SU-DHL-6 (cell line): Measurements from ENCODE around the gene SLX4IP.

ENCODE experiments used
- H2AFZ ChIP-seq: fragments of 200-600 bp; sonication (generic); 2 replicates; pipeline ENCODE4 v1.6.1; 2014; ENCODE audit warnings: low read depth, mild to moderate bottlenecking, moderate library complexity, mixed read lengths, antibody characterized with exemption, low read length; ENCODE audit not compliant: severe bottlenecking
- H3F3A ChIP-seq: fragments of 200-600 bp; shearing (Covaris generic); 2 replicates; pipeline ENCODE4 v1.6.0; 2016; ENCODE audit warnings: antibody characterized with exemption, mild to moderate bottlenecking; ENCODE audit not compliant: insufficient read depth
- H3K27ac ChIP-seq: fragments of 200-600 bp; sonication (generic); 2 replicates; pipeline ENCODE4 v1.5.1; 2016; ENCODE audit warnings: low read depth, mild to moderate bottlenecking, low read length, moderate library complexity, mixed read lengths
- H3K27me3 ChIP-seq: fragments of 200-600 bp; sonication (generic), shearing (Covaris generic); 2 replicates; pipeline ENCODE4 v1.6.0; 2014; ENCODE audit warnings: mild to moderate bottlenecking, low read length
- H3K36me3 ChIP-seq: fragments of 200-600 bp; sonication (generic); 2 replicates; pipeline ENCODE4 v1.6.1; 2014; ENCODE audit warnings: mild to moderate bottlenecking, low read length, mixed read lengths
- H3K4me2 ChIP-seq: fragments of 300-600, 200-600 bp; shearing (Covaris generic), sonication (generic); 2 replicates; pipeline ENCODE4 v1.6.0; 2014; ENCODE audit warnings: low read length, low read depth, mild to moderate bottlenecking; ENCODE audit not compliant: poor library complexity, severe bottlenecking
- H3K4me3 ChIP-seq: fragments of 200-600 bp; sonication (generic); 2 replicates; pipeline ENCODE4 v1.5.1; 2014; ENCODE audit warnings: antibody characterized with exemption, low read length, mild to moderate bottlenecking, mixed read lengths; ENCODE audit not compliant: insufficient read depth, poor library complexity, severe bottlenecking
- H3K79me2 ChIP-seq: fragments of 200-600 bp; sonication (generic); 2 replicates; pipeline ENCODE4 v1.6.1; 2014; ENCODE audit warnings: mild to moderate bottlenecking, low read length, moderate library complexity; ENCODE audit not compliant: insufficient read depth
- H3K9ac ChIP-seq: fragments of 200-600 bp; sonication (generic); 2 replicates; pipeline ENCODE4 v1.7.0; 2014; ENCODE audit warnings: mild to moderate bottlenecking, low read length
- H3K9me2 ChIP-seq: fragments of 200-600 bp; sonication (generic); replicated peaks from 2 replicates; pipeline ENCODE4 v1.6.1; 2014; ENCODE audit warnings: low read length; ENCODE audit not compliant: insufficient read depth
- H3K9me3 ChIP-seq: fragments of 200-600 bp; sonication (generic); 2 replicates; pipeline ENCODE4 v1.6.1; 2014; ENCODE audit warnings: low read length, mixed read lengths; ENCODE audit not compliant: insufficient read depth
- H4K20me1 ChIP-seq: fragments of 200-600 bp; sonication (generic); 2 replicates; pipeline ENCODE4 v1.6.1; 2014; ENCODE audit warnings: low read depth, mild to moderate bottlenecking, antibody characterized with exemption, low read length, moderate library complexity, mixed read lengths
- EZH2phosphoT487 ChIP-seq: fragments of 200-600 bp; sonication (generic), shearing (Covaris generic); conservative IDR thresholded peaks from 2 replicates; pipeline ENCODE4 v1.6.1; 2018; ENCODE audit warnings: mild to moderate bottlenecking, antibody characterized with exemption, low read length, moderate library complexity, mixed read lengths
- TF ChIP-seq, protein P1 (sequence below): fragments of 200-600 bp; sonication (generic); IDR thresholded peaks from one replicate; pipeline ENCODE4 v1.5.1; 2017; ENCODE audit warnings: antibody characterized with exemption, mild to moderate bottlenecking, low read length, moderate library complexity; ENCODE audit not compliant: insufficient read depth, poor library complexity, severe bottlenecking

The SLX4IP gene

DNA sequence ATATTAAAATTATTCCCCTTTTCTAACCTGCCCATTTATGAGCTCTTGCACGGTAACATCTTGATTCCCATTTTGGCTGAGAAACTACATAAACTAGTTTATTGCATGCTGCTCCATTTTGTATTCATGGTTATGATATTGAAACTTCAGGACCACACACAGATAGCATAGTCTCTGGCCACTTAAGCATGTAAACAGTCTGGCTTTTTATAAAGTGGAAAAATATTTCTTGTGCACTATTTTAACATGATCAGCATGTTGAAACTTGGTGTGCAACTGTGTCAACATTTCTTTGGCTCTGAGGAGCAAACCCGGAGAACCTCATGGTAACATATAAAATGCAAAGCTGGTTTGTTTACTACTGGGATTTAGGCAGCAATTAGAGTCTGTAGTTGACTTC lies 70.7 kb downstream of the SLX4IP start:
- Histone ChIP-seq H3K9me3 (no peaks in the 10 kb centered on the region), H3K4me2 (no peak overlapping the region), H4K20me1 (no peaks in the 10 kb centered on the region; the same call in 1 of the 2 replicates), H3K79me2 (peaks cover 9% of the 10 kb centered on the region; the same call in 1 of the 2 replicates), H3F3A (no peaks in the 10 kb centered on the region), H3K4me3 (no peak overlapping the region), H3K36me3 (no peaks in the 10 kb centered on the region), H2AFZ (no peak overlapping the region), H3K27me3 (no peaks in the 10 kb centered on the region), H3K27ac (no peak overlapping the region), H3K9ac (no peak overlapping the region), H3K9me2 (no peaks in the 10 kb centered on the region)
- no peak for TF ChIP-seq EZH2phosphoT487
- TF ChIP-seq, protein P1, sequence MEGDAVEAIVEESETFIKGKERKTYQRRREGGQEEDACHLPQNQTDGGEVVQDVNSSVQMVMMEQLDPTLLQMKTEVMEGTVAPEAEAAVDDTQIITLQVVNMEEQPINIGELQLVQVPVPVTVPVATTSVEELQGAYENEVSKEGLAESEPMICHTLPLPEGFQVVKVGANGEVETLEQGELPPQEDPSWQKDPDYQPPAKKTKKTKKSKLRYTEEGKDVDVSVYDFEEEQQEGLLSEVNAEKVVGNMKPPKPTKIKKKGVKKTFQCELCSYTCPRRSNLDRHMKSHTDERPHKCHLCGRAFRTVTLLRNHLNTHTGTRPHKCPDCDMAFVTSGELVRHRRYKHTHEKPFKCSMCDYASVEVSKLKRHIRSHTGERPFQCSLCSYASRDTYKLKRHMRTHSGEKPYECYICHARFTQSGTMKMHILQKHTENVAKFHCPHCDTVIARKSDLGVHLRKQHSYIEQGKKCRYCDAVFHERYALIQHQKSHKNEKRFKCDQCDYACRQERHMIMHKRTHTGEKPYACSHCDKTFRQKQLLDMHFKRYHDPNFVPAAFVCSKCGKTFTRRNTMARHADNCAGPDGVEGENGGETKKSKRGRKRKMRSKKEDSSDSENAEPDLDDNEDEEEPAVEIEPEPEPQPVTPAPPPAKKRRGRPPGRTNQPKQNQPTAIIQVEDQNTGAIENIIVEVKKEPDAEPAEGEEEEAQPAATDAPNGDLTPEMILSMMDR: no peak

GRCh38 chr20:10507052-10507451 lies 71.9 kb downstream of the SLX4IP start:
- H3K36me3 ChIP-seq: no peaks in the 10 kb centered on the region
- H3K9me3 ChIP-seq: no peaks in the 10 kb centered on the region
- H3K79me2 ChIP-seq: peaks cover 9% of the 10 kb centered on the region; the same call in 1 of the 2 replicates
- no peak overlapping the region for H2AFZ ChIP-seq
- H3F3A ChIP-seq: no peaks in the 10 kb centered on the region
- H3K9ac ChIP-seq: no peak overlapping the region
- H4K20me1 ChIP-seq: no peaks in the 10 kb centered on the region; the same call in none of the 2 replicates
- no peak overlapping the region for H3K27ac ChIP-seq
- H3K9me2 ChIP-seq: no peaks in the 10 kb centered on the region
- no peaks in the 10 kb centered on the region for H3K27me3 ChIP-seq
- H3K4me2 ChIP-seq: no peak overlapping the region
- TF ChIP-seq, protein P1: no peak
- TF ChIP-seq EZH2phosphoT487: no peak
- no peak overlapping the region for H3K4me3 ChIP-seq

- Histone ChIP-seq H3K27me3 (no peaks in the 10 kb centered on the region), H3K4me2 (no peak overlapping the region), H3K79me2 (peaks cover 1% of the 10 kb centered on the region; the same call in 1 of the 2 replicates), H3K27ac (no peak overlapping the region), H3K9me2 (no peaks in the 10 kb centered on the region), H3K36me3 (no peaks in the 10 kb centered on the region), H3K4me3 (no peak overlapping the region), H3K9me3 (no peaks in the 10 kb centered on the region), H3F3A (no peaks in the 10 kb centered on the region), H2AFZ (no peak overlapping the region), H3K9ac (no peak overlapping the region), H4K20me1 (peaks cover 3% of the 10 kb centered on the region)
- TF ChIP-seq, protein P1: no peak
- no peak for TF ChIP-seq EZH2phosphoT487
Measured at GRCh38 chr20:10508060-10508459, 73.0 kb downstream of the SLX4IP start.
